Right atrium auricular region (tissue), 2 donors: ENCODE data around the gene CPNE8. TPM values are rescaled to one million over a fixed set of nuclear protein-coding genes. Genes with fewer than 3 reads are reported as not detected.
A peak's percentile ranks its signal among the peaks of the same experiment; 100 is the strongest.

Experiments used
- DNase-seq: peaks from one replicate; pipeline ENCODE4 v3.0.0-alpha.2; 2019; ENCODE audit warnings: low spot score
- H3K27ac ChIP-seq, 2 donors: fragments of 200-600 bp; sonication (generic); 1 replicate in 1 of 2; 2 replicates in 1 of 2; pipeline ENCODE4 v1.5.1; 2016 to 2019
- H3K27me3 ChIP-seq, 2 donors: fragments of 200-600 bp; sonication (generic); one replicate each; pipeline versions ENCODE4 v1.5.1 to v1.6.0; 2017 to 2019
- H3K36me3 ChIP-seq: fragments of 200-600 bp; sonication (generic); one replicate; pipeline ENCODE4 v1.5.1; 2016
- H3K4me1 ChIP-seq, 2 donors: fragments of 200-600 bp; sonication (generic); one replicate each; pipeline versions ENCODE4 v1.5.1 to v1.6.0; 2017 to 2019
- H3K4me3 ChIP-seq, 2 donors: fragments of 200-600 bp; sonication (generic); 1 replicate in 1 of 2; 2 replicates in 1 of 2; pipeline ENCODE4 v1.5.1; 2017 to 2019; ENCODE audit warnings: mild to moderate bottlenecking in 1 of 2, moderate library complexity in 1 of 2
- H3K9me3 ChIP-seq, 2 donors: fragments of 200-600 bp; sonication (generic); one replicate each; pipeline ENCODE4 v1.5.1; 2019
- total RNA-seq, 2 donors: library from RNA; depleted of rRNA; stranded (reverse); fragments of >200 nt; gene quantifications; one replicate each; pipeline ENCODE4 v1.1.0, GENCODE V29; 2016
- TF ChIP-seq, protein P1 (sequence below), 2 donors: fragments of 200-600 bp; sonication (generic); IDR thresholded peaks; one replicate each; pipeline ENCODE4 v1.5.1; 2019; ENCODE audit warnings: antibody characterized with exemption in 2 of 2

CPNE8 gene
- total RNA-seq, 2 donors from 2014 or later = 33.1 to 36.2 TPM

DNA sequence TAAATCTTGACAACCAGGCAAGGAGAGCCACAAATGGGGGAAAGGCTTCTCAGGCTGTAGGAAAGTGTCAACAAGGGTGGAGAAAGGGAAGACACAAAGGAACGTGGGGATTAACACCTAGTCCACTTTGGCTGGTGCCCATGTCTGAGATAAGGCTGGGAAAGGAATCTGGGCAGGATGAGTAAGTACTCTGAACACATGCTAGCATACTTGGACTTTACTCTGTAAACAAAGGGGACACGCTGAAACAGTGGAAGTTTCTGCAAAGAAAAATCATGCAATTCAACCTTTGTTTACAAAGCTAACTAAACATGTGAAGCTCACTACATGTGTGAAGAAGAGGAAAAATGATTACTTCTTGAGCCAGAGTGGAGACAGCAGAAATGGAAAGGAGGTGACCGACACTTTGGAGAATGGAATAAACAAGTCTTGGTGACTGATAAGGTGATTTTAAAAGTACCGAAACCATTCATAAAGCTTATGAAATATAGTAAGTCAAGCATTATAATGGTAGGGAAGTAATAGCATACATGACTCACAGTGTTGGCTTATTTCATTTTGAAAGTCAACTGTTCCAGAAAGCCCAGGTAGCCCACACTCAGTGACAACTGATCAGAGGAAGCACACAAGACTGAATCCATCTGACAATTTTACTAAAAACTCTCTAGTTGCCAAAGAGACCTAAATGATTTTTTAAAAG, 13.2 kb downstream of the CPNE8 start:
- H3K4me3 ChIP-seq = no peak overlapping the region
- H3K36me3 ChIP-seq = no peaks in the 10 kb centered on the region
- TF ChIP-seq, protein P1, sequence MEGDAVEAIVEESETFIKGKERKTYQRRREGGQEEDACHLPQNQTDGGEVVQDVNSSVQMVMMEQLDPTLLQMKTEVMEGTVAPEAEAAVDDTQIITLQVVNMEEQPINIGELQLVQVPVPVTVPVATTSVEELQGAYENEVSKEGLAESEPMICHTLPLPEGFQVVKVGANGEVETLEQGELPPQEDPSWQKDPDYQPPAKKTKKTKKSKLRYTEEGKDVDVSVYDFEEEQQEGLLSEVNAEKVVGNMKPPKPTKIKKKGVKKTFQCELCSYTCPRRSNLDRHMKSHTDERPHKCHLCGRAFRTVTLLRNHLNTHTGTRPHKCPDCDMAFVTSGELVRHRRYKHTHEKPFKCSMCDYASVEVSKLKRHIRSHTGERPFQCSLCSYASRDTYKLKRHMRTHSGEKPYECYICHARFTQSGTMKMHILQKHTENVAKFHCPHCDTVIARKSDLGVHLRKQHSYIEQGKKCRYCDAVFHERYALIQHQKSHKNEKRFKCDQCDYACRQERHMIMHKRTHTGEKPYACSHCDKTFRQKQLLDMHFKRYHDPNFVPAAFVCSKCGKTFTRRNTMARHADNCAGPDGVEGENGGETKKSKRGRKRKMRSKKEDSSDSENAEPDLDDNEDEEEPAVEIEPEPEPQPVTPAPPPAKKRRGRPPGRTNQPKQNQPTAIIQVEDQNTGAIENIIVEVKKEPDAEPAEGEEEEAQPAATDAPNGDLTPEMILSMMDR (IDR thresholded peaks at IDR 0.05) = no peak
- H3K27me3 ChIP-seq = no peaks in the 10 kb centered on the region
- DNase-seq = no peak
- H3K4me1 ChIP-seq = peaks cover 0 to 59% of the 10 kb centered on the region in 2 donors
- peak overlapping the region in 1 of 2 donors; percentile 74 for H3K27ac ChIP-seq
- no peaks in the 10 kb centered on the region for H3K9me3 ChIP-seq

DNA sequence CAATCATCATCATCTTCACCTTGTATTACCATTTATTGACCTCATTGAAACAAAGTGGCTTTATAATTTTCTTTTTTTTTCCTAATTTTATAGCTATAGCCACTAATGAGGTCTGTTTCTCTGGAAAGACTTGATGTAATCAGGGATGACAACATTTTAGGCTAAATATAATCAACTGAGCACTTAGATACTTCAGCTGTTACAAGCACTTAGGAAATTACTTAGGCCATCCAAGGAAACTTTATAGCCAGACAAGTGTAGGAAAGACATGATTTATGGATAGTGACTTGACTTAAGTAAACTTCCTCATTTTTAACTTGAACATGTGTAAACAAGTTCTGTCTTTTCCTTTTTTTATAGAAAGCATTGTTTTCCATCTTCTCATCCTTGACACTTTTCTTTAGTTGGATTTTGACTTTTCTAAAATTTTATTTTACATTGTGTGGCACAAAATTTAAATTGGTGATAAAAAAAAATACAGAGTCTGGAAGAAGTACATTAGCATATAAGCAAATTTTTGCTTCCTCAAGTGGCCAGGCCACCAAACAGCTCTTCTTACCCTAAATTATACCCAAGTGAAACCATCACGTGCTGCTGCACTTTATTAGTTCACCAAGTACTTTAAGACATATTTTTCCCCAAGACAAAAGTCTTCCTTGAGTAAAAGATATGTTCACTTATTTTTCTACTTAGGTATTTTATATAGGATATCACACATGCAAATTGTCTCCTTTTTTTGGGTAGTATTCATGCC, 15.1 kb downstream of the CPNE8 start:
- Histone ChIP-seq H3K9me3 (no peaks in the 10 kb centered on the region), H3K36me3 (no peaks in the 10 kb centered on the region), H3K27me3 (no peaks in the 10 kb centered on the region), H3K27ac (peak overlapping the region in 1 of 2 donors; percentile 74), H3K4me3 (no peak overlapping the region), H3K4me1 (peaks cover 0 to 73% of the 10 kb centered on the region in 2 donors)
- TF ChIP-seq, protein P1 (IDR thresholded peaks at IDR 0.05) = no peak
- DNase-seq = no peak

DNA sequence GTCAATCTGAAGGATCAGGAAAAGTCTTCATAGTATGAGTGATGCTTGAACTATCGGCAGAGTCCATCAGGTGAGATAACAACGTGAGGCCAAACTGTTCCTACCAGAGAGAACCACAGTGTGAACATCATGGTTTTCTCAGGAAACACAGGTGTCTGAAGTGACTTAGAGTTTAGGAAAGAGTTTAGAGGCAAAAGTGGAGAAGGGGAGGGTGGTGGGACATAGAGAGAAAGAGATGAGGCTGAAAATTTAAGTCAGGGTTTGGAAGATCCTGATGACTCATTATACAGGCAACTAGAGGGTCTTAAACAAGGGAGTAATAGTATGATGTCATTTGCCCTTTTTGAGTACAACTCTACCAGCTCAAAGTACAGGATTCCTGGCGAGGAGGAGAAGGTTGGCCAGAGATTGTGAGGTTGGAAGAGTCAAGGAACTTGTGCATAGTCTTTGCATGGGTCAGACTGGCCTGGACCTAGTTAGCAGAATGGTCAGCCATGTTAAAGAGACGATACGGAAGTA, 16.0 kb downstream of the CPNE8 start:
- H3K9me3 ChIP-seq = no peaks in the 10 kb centered on the region
- no peaks in the 10 kb centered on the region for H3K27me3 ChIP-seq
- peaks cover 0 to 69% of the 10 kb centered on the region in 2 donors for H3K4me1 ChIP-seq
- peak overlapping the region in 1 of 2 donors; percentile 74 for H3K27ac ChIP-seq
- DNase-seq = no peak
- TF ChIP-seq, protein P1 (IDR thresholded peaks at IDR 0.05) = no peak
- H3K4me3 ChIP-seq = no peak overlapping the region
- no peaks in the 10 kb centered on the region for H3K36me3 ChIP-seq

DNA sequence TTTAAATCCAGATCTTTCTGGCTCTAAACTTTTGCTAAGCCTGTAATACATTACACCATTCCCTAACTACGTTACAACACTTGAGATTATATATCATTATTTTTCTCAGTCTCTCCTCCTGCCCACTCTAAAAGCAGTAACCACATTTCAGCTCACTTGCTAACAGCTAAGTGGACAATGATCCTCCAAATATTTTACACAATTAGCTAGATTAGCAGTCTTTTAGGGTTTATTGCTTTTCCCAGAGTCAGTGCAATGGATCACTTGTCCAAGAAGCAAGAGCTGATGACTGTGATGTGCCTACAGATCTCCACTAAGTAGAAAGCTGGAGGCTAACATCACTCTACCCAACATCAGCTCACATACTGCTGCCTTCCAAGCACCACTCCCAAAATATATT, 17.6 kb downstream of the CPNE8 start:
- TF ChIP-seq, protein P1 (IDR thresholded peaks at IDR 0.05) = no peak
- no peaks in the 10 kb centered on the region for H3K36me3 ChIP-seq
- no peaks in the 10 kb centered on the region for H3K9me3 ChIP-seq
- no peak for DNase-seq
- H3K27me3 ChIP-seq = no peaks in the 10 kb centered on the region
- H3K4me1 ChIP-seq = peaks cover 0 to 63% of the 10 kb centered on the region in 2 donors
- no peak overlapping the region for H3K4me3 ChIP-seq
- peak overlapping the region in 1 of 2 donors; percentile 70 for H3K27ac ChIP-seq

DNA sequence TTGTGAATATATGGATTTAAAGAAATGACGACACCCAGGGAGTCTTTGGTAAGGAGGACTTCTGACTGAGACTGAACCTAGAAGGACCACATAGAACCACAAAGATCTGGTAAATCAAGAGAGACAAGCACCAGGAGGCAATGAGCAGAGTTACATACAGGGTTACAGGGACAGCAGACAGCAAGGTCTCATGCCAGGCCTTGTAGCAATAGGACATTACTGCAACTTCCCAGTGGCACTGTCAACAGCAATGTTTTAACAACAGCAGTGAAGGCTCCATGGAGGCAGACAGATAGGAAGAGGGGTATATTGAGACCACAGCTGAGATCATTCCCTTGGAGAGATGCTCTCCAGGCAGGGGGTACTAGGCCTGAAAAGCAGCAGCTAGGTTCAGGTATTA, 18.5 kb downstream of the CPNE8 start:
- H3K4me1 ChIP-seq = peaks cover 0 to 54% of the 10 kb centered on the region in 2 donors
- no peaks in the 10 kb centered on the region for H3K36me3 ChIP-seq
- H3K4me3 ChIP-seq = no peak overlapping the region
- H3K27ac ChIP-seq = peak overlapping the region in 1 of 2 donors; percentile 70
- DNase-seq = no peak
- H3K27me3 ChIP-seq = no peaks in the 10 kb centered on the region
- TF ChIP-seq, protein P1 (IDR thresholded peaks at IDR 0.05) = no peak
- H3K9me3 ChIP-seq = no peaks in the 10 kb centered on the region
